WTC11 (cell line): ENCODE measurements around the gene PGPEP1. TPM values are rescaled to one million over a fixed set of nuclear protein-coding genes. Genes with fewer than 3 reads are reported as not detected.

Source experiments
- ATAC-seq: fragments of 200-7000 bp; cut with Tn5 transposase; 2 replicates; pipeline ENCODE4 v1.10.0; 2021; ENCODE audit warnings: mild to moderate bottlenecking, moderate library complexity
- CTCF ChIA-PET: fragments of 300-600 bp; sonication (Branson Sonifier 250); formaldehyde crosslinking; loops from one replicate; lab custom pipeline; 2021; ENCODE audit warnings: antibody characterized with exemption; lab: Charles Lee
- POLR2A ChIA-PET: fragments of 350-600 bp; sonication (Branson Sonifier 250); formaldehyde crosslinking; loops from one replicate; lab custom pipeline; 2021; ENCODE audit warnings: antibody characterized with exemption; lab: Charles Lee
- DNase-seq: peaks from one replicate; pipeline ENCODE4 v3.0.0; 2021; ENCODE audit warnings: low spot score
- H3K27ac Mint-ChIP-seq: 2 replicates; pipeline ENCODE4 v1.8.0; 2021; ENCODE audit warnings: mixed read lengths
- H3K27me3 Mint-ChIP-seq: 2 replicates; pipeline ENCODE4 v1.8.0; 2021; ENCODE audit warnings: low read depth, mild to moderate bottlenecking, moderate library complexity, mixed read lengths
- H3K36me3 Mint-ChIP-seq: 2 replicates; pipeline ENCODE4 v1.8.0; 2021; ENCODE audit warnings: mixed read lengths
- H3K4me1 Mint-ChIP-seq: 2 replicates; pipeline ENCODE4 v1.8.0; 2022; ENCODE audit warnings: mixed read lengths
- H3K4me3 Mint-ChIP-seq: 2 replicates; pipeline ENCODE4 v1.8.0; 2021; ENCODE audit warnings: mild to moderate bottlenecking, moderate library complexity, mixed read lengths
- H3K9me3 Mint-ChIP-seq: 2 replicates; pipeline ENCODE4 v1.8.0; 2021; ENCODE audit warnings: mixed read lengths
- ATF6 ChIP-seq: sonication (generic); formaldehyde crosslinking; IDR thresholded peaks from 2 replicates; pipeline ENCODE4 v1.8.1; 2023; ENCODE audit warnings: mild to moderate bottlenecking, missing genetic modification reagents
- CTCF ChIP-seq: fragments of 200-600 bp; IDR thresholded peaks from 2 replicates; pipeline ENCODE4 v1.8.0; 2022; ENCODE audit warnings: antibody characterized with exemption
- ELF4 ChIP-seq: sonication (generic); formaldehyde crosslinking; IDR thresholded peaks from 2 replicates; pipeline ENCODE4 v1.8.1; 2022; ENCODE audit warnings: low read depth, mild to moderate bottlenecking, moderate library complexity, missing genetic modification reagents
- GABPB1 ChIP-seq: sonication (generic); formaldehyde crosslinking; IDR thresholded peaks from 2 replicates; pipeline ENCODE4 v1.8.1; 2023; ENCODE audit warnings: mild to moderate bottlenecking, missing genetic modification reagents
- GTF2I ChIP-seq: fragments of 250-450 bp; sonication (Bioruptor Pico); conservative IDR thresholded peaks from 2 replicates; pipeline ENCODE4 v1.4.0; 2021; ENCODE audit warnings: mild to moderate bottlenecking
- HMGA2 ChIP-seq: fragments of 250-450 bp; sonication (Bioruptor Pico); IDR thresholded peaks from 2 replicates; pipeline ENCODE4 v1.4.0; 2021; ENCODE audit warnings: mild to moderate bottlenecking, moderate library complexity
- MYBL2 ChIP-seq: sonication (generic); formaldehyde crosslinking; IDR thresholded peaks from 2 replicates; pipeline ENCODE4 v1.8.1; 2023; ENCODE audit warnings: mild to moderate bottlenecking, moderate library complexity, missing genetic modification reagents
- NR1H2 ChIP-seq: sonication (generic); formaldehyde crosslinking; IDR thresholded peaks from 2 replicates; pipeline ENCODE4 v1.9.0; 2021; ENCODE audit warnings: mild to moderate bottlenecking, moderate library complexity, missing genetic modification reagents
- RORB ChIP-seq: fragments of 250-450 bp; sonication (Bioruptor Pico); IDR thresholded peaks from 2 replicates; pipeline ENCODE4 v1.9.0; 2021; ENCODE audit warnings: mild to moderate bottlenecking
- SMAD3 ChIP-seq: sonication (generic); formaldehyde crosslinking; IDR thresholded peaks from 2 replicates; pipeline ENCODE4 v1.8.0; 2022; ENCODE audit warnings: missing genetic modification reagents, mild to moderate bottlenecking, borderline replicate concordance
- SP1 ChIP-seq: sonication (generic); formaldehyde crosslinking; conservative IDR thresholded peaks from 2 replicates; pipeline ENCODE4 v1.8.1; 2022; ENCODE audit warnings: missing genetic modification reagents
- ZNF396 ChIP-seq: fragments of 250-450 bp; sonication (Bioruptor Pico); IDR thresholded peaks from 2 replicates; pipeline ENCODE4 v1.8.0; 2021; ENCODE audit warnings: mild to moderate bottlenecking, moderate library complexity, borderline replicate concordance
- ZNF423 ChIP-seq: fragments of 250-450 bp; sonication (Bioruptor Pico); IDR thresholded peaks from 2 replicates; pipeline ENCODE4 v2.1.2; 2022; ENCODE audit warnings: mild to moderate bottlenecking, moderate library complexity
- total RNA-seq: library from RNA; stranded (reverse); gene quantifications from 3 replicates; pipeline ENCODE4 v1.2.3, GENCODE V29; 2021
- TF ChIP-seq, protein P1 (sequence below): fragments of 250-450 bp; sonication (Bioruptor Pico); conservative IDR thresholded peaks from 2 replicates; pipeline ENCODE4 v1.9.0; 2021; ENCODE audit warnings: mild to moderate bottlenecking
- TF ChIP-seq, protein P2 (sequence below): sonication (generic); formaldehyde crosslinking; IDR thresholded peaks from 2 replicates; pipeline ENCODE4 v1.8.0; 2022; ENCODE audit warnings: mild to moderate bottlenecking, missing genetic modification reagents
- TF ChIP-seq, protein P3 (sequence below): sonication (generic); formaldehyde crosslinking; conservative IDR thresholded peaks from 2 replicates; pipeline ENCODE4 v1.8.1; 2022; ENCODE audit warnings: mild to moderate bottlenecking, missing genetic modification reagents

PGPEP1 gene
- total RNA-seq, 1 experiment from 2014 or later: 68.1 TPM

GRCh38 chr19:18338541-18338940 lies 1.9 kb upstream of the PGPEP1 start:
- POLR2A ChIA-PET: interaction anchor here (1.5 to 1.6 kb wide), 2 partner anchors 57 to 59 kb away, joined by 4 to 10 read pairs; partner anchors contain the start of gene JUND
- H3K9me3 Mint-ChIP-seq: no peaks in the 10 kb centered on the region
- no peaks in the 10 kb centered on the region for H3K36me3 Mint-ChIP-seq
- no peak for DNase-seq
- no peak for TF ChIP-seq CTCF
- TF ChIP-seq, protein P1, sequence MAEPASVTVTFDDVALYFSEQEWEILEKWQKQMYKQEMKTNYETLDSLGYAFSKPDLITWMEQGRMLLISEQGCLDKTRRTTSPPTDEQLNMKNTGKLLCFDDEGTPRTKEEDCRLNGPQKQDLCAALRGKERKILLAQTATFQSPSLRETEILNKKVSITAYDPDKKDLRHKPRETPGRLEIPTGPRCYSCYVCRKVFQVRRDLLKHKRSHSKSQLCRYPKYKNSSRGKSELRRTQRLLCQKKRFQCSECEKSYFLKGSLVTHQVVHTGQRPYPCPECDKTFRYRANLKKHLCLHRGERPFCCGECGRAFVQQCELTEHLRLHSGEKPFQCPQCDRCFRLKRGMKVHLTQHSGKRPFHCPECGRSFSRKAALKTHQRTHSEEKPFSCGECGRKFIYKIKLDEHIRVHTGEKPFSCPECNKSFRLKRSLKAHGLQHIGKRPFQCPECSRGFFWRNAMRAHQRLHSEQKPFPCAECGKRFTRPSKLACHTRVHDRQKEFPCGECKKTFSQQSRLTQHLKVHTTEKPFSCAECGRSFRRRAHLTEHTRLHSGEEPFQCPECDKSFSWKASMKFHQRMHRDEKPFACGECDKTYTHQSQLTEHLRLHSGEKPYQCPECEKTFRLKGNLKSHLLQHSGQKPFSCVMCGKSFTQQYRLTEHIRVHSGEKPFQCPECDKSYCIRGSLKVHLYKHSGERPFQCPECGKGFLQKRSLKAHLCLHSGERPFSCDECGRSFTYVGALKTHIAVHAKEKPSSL (CRISPR knock-in tag): no peak
- no peak for TF ChIP-seq RORB (CRISPR knock-in tag)
- no peak for TF ChIP-seq SP1
- TF ChIP-seq GTF2I: no peak
- TF ChIP-seq ZNF396 (CRISPR knock-in tag): no peak
- TF ChIP-seq ELF4 (CRISPR knock-in tag): no peak
- TF ChIP-seq NR1H2: no peak
- no peak for TF ChIP-seq MYBL2 (CRISPR knock-in tag)
- TF ChIP-seq GABPB1 (CRISPR knock-in tag): no peak
- no peak for TF ChIP-seq HMGA2 (CRISPR knock-in tag)
- TF ChIP-seq, protein P2, sequence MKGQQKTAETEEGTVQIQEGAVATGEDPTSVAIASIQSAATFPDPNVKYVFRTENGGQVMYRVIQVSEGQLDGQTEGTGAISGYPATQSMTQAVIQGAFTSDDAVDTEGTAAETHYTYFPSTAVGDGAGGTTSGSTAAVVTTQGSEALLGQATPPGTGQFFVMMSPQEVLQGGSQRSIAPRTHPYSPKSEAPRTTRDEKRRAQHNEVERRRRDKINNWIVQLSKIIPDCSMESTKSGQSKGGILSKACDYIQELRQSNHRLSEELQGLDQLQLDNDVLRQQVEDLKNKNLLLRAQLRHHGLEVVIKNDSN (CRISPR knock-in tag): no peak
- TF ChIP-seq, protein P3, sequence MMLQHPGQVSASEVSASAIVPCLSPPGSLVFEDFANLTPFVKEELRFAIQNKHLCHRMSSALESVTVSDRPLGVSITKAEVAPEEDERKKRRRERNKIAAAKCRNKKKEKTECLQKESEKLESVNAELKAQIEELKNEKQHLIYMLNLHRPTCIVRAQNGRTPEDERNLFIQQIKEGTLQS (CRISPR knock-in tag): no peak
- no peak for TF ChIP-seq ATF6 (CRISPR knock-in tag)
- TF ChIP-seq, all 79 proteins: peak for 0
- no peaks in the 10 kb centered on the region for H3K27me3 Mint-ChIP-seq
- peaks cover 30% of the 10 kb centered on the region for H3K4me1 Mint-ChIP-seq
- no peak for ATAC-seq
- H3K4me3 Mint-ChIP-seq: no peak overlapping the region
- CTCF ChIA-PET: interaction anchor here (0.7 to 4.3 kb wide), 16 partner anchors 9 to 153 kb away, joined by 3 to 76 read pairs (median 7); partner anchors contain the start of genes GDF15, IQCN, JUND and LSM4
- no peak overlapping the region for H3K27ac Mint-ChIP-seq

- POLR2A ChIA-PET: interaction anchor here (0.6 to 1.5 kb wide), 4 partner anchors 11 to 59 kb away, joined by 3 to 10 read pairs (median 4); partner anchors contain the start of gene JUND
Observed at GRCh38 chr19:18339723-18340122, 675 bp upstream of the PGPEP1 start.

More at GRCh38 chr19:18339723-18340122, 675 bp upstream of the PGPEP1 start:
- Mint-ChIP-seq H3K9me3 (no peaks in the 10 kb centered on the region), H3K36me3 (no peaks in the 10 kb centered on the region), H3K4me1 (peaks cover 41% of the 10 kb centered on the region), H3K27ac (0 out of 2 replicates have a peak overlapping the region, but pooled peaks have one; percentile 34), H3K27me3 (no peaks in the 10 kb centered on the region), H3K4me3 (peak overlapping the region; percentile 60)
- ATAC-seq (peak; percentile 47), DNase-seq (peak; percentile 35)
- TF ChIP-seq ZNF423 (0 out of 2 replicates have a peak, but pooled peaks have one; percentile 6), SMAD3 (CRISPR knock-in tag) (no peak)
- CTCF ChIA-PET: interaction anchor here (0.7 to 4.3 kb wide), 27 partner anchors 10 to 250 kb away, joined by 3 to 76 read pairs (median 5); partner anchors contain the start of genes GDF15, IQCN, JUND and LSM4
